GM12878 (cell line): ENCODE results near the gene MEIOB. TPM values are rescaled to one million over a fixed set of nuclear protein-coding genes. Genes with fewer than 3 reads are reported as not detected.

Source experiments
- ATAC-seq: fragments of 200-7000 bp; cut with Tn5 transposase; 3 replicates; pipeline ENCODE4 v1.9.1; 2020; ENCODE audit warnings: mild to moderate bottlenecking, moderate library complexity
- BruUV-seq: library from RNA; stranded (reverse); fragments of 400-500 nt; replicated peaks from 2 replicates; lab custom pipeline; 2021; lab: Mats Ljungman, UMichigan
- CTCF ChIA-PET: fragments of 300-600 bp; sonication (Branson Sonifier 250); formaldehyde crosslinking; extraction: SDS; loops from one replicate; lab custom pipeline; 2021; ENCODE audit warnings: inconsistent platforms; lab: Yijun Ruan, JAX
- POLR2A ChIA-PET: fragments of 350-600 bp; formaldehyde crosslinking; extraction: SDS; loops from one replicate; lab custom pipeline; 2021; ENCODE audit warnings: inconsistent platforms; lab: Charles Lee
- RAD21 ChIA-PET: fragments of 300-600 bp; sonication (Branson Sonifier 250); formaldehyde crosslinking; loops from one replicate; lab custom pipeline; 2023; ENCODE audit warnings: antibody characterized with exemption; ENCODE audit not compliant: unreplicated experiment; lab: Charles Lee
- SMC1A ChIA-PET: fragments of 300-600 bp; sonication (Branson Sonifier 250); formaldehyde crosslinking; loops from one replicate; lab custom pipeline; 2023; ENCODE audit not compliant: unreplicated experiment, uncharacterized antibody; lab: Charles Lee
- DNase-seq: peaks from one replicate; pipeline ENCODE4 v3.0.0-alpha.2; 2011; ENCODE audit warnings: low read depth, low spot score
- FAIRE-seq: peaks from 3 replicates; lab custom pipeline; 2011; peaks lifted over from hg19 to GRCh38; lab: Jason Lieb, UNC
- H2AFZ ChIP-seq: 2 replicates; pipeline ENCODE4 v1.6.0; 2011; ENCODE audit warnings: low read depth, low read length, control low read depth; ENCODE audit not compliant: control insufficient read depth
- H3K27ac ChIP-seq: 2 replicates; pipeline ENCODE4 v1.5.1; 2011; ENCODE audit warnings: control low read depth; ENCODE audit not compliant: control insufficient read depth, insufficient read depth
- H3K27me3 ChIP-seq, 2 experiments: replicated peaks in 1 of 2; 2 replicates each; pipeline versions ENCODE4 v1.6.0 to v1.6.1; 2011; ENCODE audit warnings: low read length in 1 of 2; ENCODE audit not compliant: control insufficient read depth in 2 of 2, insufficient read depth in 2 of 2
- H3K36me3 ChIP-seq, 2 experiments: 2 replicates each; pipeline ENCODE4 v1.5.1; 2011; ENCODE audit warnings: low read length in 1 of 2; ENCODE audit not compliant: control insufficient read depth in 2 of 2, insufficient read depth in 2 of 2
- H3K4me1 ChIP-seq: 2 replicates; pipeline ENCODE4 v1.6.1; 2011; ENCODE audit warnings: mild to moderate bottlenecking, low read length, moderate library complexity, mixed read lengths; ENCODE audit not compliant: control insufficient read depth, insufficient read depth
- H3K4me2 ChIP-seq: 2 replicates; pipeline ENCODE4 v1.6.0; 2011; ENCODE audit warnings: control low read depth; ENCODE audit not compliant: control insufficient read depth, insufficient read depth
- H3K4me3 ChIP-seq: fragments of 200-600 bp; sonication (generic); 2 replicates; pipeline ENCODE4 v1.5.1; 2016
- H3K79me2 ChIP-seq: 2 replicates; pipeline ENCODE4 v1.6.0; 2011; ENCODE audit warnings: low read length; ENCODE audit not compliant: control insufficient read depth, insufficient read depth
- H3K9ac ChIP-seq: 2 replicates; pipeline ENCODE4 v1.8.0; 2011; ENCODE audit warnings: low read length, control low read depth, mixed read lengths; ENCODE audit not compliant: control insufficient read depth, insufficient read depth
- H3K9me3 ChIP-seq: replicated peaks from 3 replicates; pipeline ENCODE4 v1.5.1; 2011; ENCODE audit warnings: mild to moderate bottlenecking, low read length; ENCODE audit not compliant: control insufficient read depth, insufficient read depth
- H4K20me1 ChIP-seq: 2 replicates; pipeline ENCODE4 v1.6.0; 2011; ENCODE audit not compliant: control insufficient read depth, insufficient read depth
- LARP7 ChIP-seq: fragments of 450-650 bp; IDR thresholded peaks from 2 replicates; pipeline ENCODE4 v1.6.1; 2017; ENCODE audit warnings: mild to moderate bottlenecking
- MXI1 ChIP-seq: fragments of 150-350 bp; IDR thresholded peaks from 2 replicates; pipeline ENCODE4 v1.6.1; 2011; ENCODE audit warnings: low read depth, mild to moderate bottlenecking, inconsistent platforms, low read length, improper control_type of control experiment
- ZNF274 ChIP-seq: IDR thresholded peaks from one replicate; pipeline ENCODE4 v1.8.0; 2011; ENCODE audit not compliant: insufficient read length, insufficient read depth
- WGBS: methylation state at CpG from one replicate; pipeline ENCODE4 v1.1.6; 2016; ENCODE audit warnings: low lambda C conversion rate; ENCODE audit not compliant: insufficient replicate concordance, insufficient coverage; ENCODE audit errors: missing lambda C conversion rate; 5-methylcytosine and 5-hydroxymethylcytosine counted together
- in situ Hi-C: fragments of 300-500 bp; cut with MboI; formaldehyde crosslinking; loops from 9 replicates; pipeline ENCODE4 v1.14.3; 2018; ENCODE audit warnings: mixed read lengths
- intact Hi-C: fragments of 100-400 bp; cut with micrococcal nuclease; formaldehyde crosslinking; loops from one replicate; pipeline ENCODE4 v1.14.2; 2022; ENCODE audit not compliant: unreplicated experiment
- polyA plus RNA-seq, 11 experiments: library from polyadenylated mRNA; depleted of rRNA in 4 of 11; unstranded in 6 of 11; stranded (reverse) in 5 of 11; fragments of >200 nt; fragmentation: Nextera tagmentation in 4 of 11; fragmentation: Illumina TruSeq in 1 of 11; extraction: Ambion mirVana in 4 of 11; extraction: Trizol in 1 of 11; gene quantifications; 1 replicate in 1 of 11; 2 replicates in 10 of 11; pipeline versions ENCODE4 v1.2.1 to v1.2.3, GENCODE V29; 2011 to 2016; ENCODE audit warnings: inconsistent platforms in 2 of 11, missing spikeins in 2 of 11, low read depth in 1 of 11
- total RNA-seq, 4 experiments: library from RNA; depleted of rRNA in 3 of 4; stranded (reverse); fragments of >200 nt in 3 of 4; fragmentation: Illumina TruSeq in 1 of 4; extraction: Trizol in 1 of 4; gene quantifications; 2 replicates each; pipeline versions ENCODE4 v1.2.1 to v1.2.3, GENCODE V29; 2013 to 2021
- TF ChIP-seq, protein P1 (sequence below): fragments of 450-650 bp; formaldehyde crosslinking; IDR thresholded peaks from 2 replicates; pipeline ENCODE4 v1.4.0; 2022; ENCODE audit warnings: mild to moderate bottlenecking, moderate library complexity

MEIOB gene
- total and polyA plus RNA-seq, 10 of the 15 experiments (the other 5 are each of a cell fraction or from before 2014, with no cell fraction given), result 0.04 to 0.26 (median 0.09) TPM; not detected in 5

DNA sequence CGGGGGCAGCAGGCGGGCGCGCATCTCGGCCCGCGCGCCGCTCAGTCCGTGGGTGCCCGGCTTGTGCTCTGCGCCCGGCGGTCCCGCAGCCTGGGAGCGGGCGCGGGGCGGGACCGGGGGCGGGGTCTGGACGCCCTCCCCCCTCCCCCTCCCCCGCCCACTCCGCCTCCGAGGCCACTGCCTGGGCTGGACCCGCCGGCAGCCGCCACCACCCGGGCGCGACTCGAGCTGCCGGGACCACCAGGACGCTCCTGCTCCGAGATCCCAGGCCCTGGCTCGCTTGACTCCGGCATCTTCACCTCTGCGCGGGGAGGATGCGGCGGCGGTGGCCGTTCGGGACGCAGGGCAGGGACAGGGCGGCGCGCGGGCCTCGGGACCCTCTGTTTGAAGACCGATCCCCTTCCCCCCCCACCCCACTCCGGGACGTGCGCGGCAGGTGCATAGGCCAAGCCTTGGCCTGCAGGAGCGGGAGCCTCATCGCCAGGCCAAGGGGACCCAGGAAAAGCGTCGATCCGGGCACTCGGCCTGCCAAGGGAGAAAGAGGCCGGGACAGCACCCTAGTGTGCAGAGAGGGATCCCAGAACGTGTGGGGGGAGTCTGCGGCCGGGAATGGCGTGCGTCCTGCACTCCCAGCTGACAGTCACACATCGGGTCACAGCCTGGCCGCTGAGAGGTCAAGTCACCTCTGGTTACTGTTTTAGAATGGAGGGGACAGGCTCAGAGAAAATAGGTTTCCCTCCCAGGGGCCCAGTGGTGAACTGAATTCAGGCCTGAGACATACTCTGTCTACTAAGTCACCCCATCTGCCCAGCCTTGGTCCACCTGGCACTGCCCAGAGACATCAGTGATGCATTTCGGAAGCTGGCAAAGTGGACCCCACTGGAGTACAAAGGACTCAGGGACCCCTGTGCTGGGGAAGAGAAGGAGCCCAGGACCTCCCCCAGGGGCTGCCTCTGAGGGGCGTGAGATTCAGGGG is 46.7 kb upstream of the MEIOB start, which contains the start of gene HS3ST6:
TSS of gene HS3ST6 (minus strand) at position 65 of the 976 bp plus-strand sequence. CDS start 92 bp downstream, outside the sequence.
- Histone ChIP-seq H2AFZ (no peak within 1 kb of the TSS), H3K4me2 (no peak within 1 kb of the TSS), H3K9ac (no peak within 1 kb of the TSS), H3K4me1 (no peaks in the 10 kb centered on the region), H3K9me3 (no peaks in the 10 kb centered on the region), H3K27ac (no peak within 1 kb of the TSS), H3K4me3 (no peak within 1 kb of the TSS), H3K36me3 (no peaks in the 10 kb centered on the region; a peak in 1 of 4 replicates), H3K27me3 (peaks cover 6 to 7% of the 10 kb centered on the region in 2 experiments; a peak in 3 of 4 replicates), H3K79me2 (no peaks in the 10 kb centered on the region), H4K20me1 (no peaks in the 10 kb centered on the region)
- ChIA-PET CTCF (no interaction called here), RAD21 (no interaction called here), POLR2A (no interaction called here), SMC1A (no interaction called here)
- TF ChIP-seq MXI1 (no peak), LARP7 (no peak), ZNF274 (no peak)
- TF ChIP-seq, protein P1, sequence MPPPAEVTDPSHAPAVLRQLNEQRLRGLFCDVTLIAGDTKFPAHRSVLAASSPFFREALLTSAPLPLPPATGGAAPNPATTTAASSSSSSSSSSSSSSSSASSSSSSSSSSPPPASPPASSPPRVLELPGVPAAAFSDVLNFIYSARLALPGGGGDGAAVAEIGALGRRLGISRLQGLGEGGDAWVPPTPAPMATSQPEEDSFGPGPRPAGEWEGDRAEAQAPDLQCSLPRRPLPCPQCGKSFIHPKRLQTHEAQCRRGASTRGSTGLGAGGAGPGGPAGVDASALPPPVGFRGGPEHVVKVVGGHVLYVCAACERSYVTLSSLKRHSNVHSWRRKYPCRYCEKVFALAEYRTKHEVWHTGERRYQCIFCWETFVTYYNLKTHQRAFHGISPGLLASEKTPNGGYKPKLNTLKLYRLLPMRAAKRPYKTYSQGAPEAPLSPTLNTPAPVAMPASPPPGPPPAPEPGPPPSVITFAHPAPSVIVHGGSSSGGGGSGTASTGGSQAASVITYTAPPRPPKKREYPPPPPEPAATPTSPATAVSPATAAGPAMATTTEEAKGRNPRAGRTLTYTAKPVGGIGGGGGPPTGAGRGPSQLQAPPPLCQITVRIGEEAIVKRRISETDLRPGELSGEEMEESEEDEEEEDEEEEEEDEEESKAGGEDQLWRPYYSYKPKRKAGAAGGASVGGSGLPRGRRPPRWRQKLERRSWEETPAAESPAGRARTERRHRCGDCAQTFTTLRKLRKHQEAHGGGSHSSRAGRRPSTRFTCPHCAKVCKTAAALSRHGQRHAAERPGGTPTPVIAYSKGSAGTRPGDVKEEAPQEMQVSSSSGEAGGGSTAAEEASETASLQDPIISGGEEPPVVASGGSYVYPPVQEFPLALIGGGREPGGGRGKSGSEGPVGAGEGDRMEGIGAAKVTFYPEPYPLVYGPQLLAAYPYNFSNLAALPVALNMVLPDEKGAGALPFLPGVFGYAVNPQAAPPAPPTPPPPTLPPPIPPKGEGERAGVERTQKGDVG, result no peak
- intact Hi-C loops, result no loop called here
- ATAC-seq (no peak), FAIRE-seq (no peak), DNase-seq (no peak)
- in situ Hi-C loops, result no loop called here
- no TSS peak for BruUV-seq
- 13% methylated on average over 23 of the region's 71 CpGs for WGBS
